GM12874 (cell line): Measurements from ENCODE around the gene TNFSF15.

Source experiments
- TF ChIP-seq, protein P1 (sequence below): IDR thresholded peaks from 2 replicates; pipeline ENCODE4 v1.5.1; 2011; ENCODE audit warnings: low read depth, mild to moderate bottlenecking, control low read depth, low read length, moderate library complexity; ENCODE audit not compliant: insufficient read depth

Gene TNFSF15

GRCh38 chr9:114776683-114777399 lies 29.0 kb downstream of the TNFSF15 start:
- TF ChIP-seq, protein P1, sequence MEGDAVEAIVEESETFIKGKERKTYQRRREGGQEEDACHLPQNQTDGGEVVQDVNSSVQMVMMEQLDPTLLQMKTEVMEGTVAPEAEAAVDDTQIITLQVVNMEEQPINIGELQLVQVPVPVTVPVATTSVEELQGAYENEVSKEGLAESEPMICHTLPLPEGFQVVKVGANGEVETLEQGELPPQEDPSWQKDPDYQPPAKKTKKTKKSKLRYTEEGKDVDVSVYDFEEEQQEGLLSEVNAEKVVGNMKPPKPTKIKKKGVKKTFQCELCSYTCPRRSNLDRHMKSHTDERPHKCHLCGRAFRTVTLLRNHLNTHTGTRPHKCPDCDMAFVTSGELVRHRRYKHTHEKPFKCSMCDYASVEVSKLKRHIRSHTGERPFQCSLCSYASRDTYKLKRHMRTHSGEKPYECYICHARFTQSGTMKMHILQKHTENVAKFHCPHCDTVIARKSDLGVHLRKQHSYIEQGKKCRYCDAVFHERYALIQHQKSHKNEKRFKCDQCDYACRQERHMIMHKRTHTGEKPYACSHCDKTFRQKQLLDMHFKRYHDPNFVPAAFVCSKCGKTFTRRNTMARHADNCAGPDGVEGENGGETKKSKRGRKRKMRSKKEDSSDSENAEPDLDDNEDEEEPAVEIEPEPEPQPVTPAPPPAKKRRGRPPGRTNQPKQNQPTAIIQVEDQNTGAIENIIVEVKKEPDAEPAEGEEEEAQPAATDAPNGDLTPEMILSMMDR = no peak

GRCh38 chr9:114775981-114776380 lies 29.9 kb downstream of the TNFSF15 start:
- TF ChIP-seq, protein P1 = no peak

- TF ChIP-seq, protein P1 = no peak
These were observed 30.7 kb downstream of the TNFSF15 start for GRCh38 chr9:114775121-114775520.

GRCh38 chr9:114774524-114774923 lies 31.3 kb downstream of the TNFSF15 start:
- TF ChIP-seq, protein P1 = no peak

- TF ChIP-seq, protein P1 = no peak
These were observed 34.0 kb downstream of the TNFSF15 start for GRCh38 chr9:114771889-114772288.

GRCh38 chr9:114770991-114771390 lies 34.8 kb downstream of the TNFSF15 start:
- TF ChIP-seq, protein P1 = no peak

DNA sequence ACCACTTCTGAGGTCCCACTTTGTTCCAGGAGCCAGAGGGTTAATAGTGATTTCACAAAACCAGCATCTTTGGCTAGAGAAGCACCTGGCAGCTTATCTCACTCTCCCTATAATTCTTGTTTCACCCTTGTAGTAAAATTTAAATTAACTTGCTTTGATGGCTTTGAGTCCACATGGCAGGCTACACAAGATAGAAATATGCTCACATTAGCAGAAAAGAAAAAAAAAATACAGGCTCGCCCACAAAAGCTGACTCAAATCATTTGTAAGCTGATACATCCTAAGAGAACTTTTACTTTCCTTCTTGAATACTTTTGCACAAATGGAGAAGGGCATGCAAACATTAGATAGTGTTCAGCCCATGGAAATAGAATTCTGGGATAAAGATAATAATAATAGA lies 36.2 kb downstream of the TNFSF15 start:
- TF ChIP-seq, protein P1 = no peak
